Nasal cavity respiratory epithelium epithelial cell of viscerocranial mucosa (primary cell): ENCODE results near the gene LAIR2. TPM values are rescaled to one million over a fixed set of nuclear protein-coding genes. Genes with fewer than 3 reads are reported as not detected.

Experiments used
- total RNA-seq: library from RNA; depleted of rRNA; stranded (reverse); fragments of >200 nt; gene quantifications from 2 replicates; pipeline ENCODE4 v1.2.3, GENCODE V29; 2014

LAIR2 gene
- total RNA-seq, result not detected in 2 replicates

GRCh38 chr19:54502518-54503048, at the start of gene LAIR2:
LAIR2 (plus strand) TSS chr19:54502831; CDS start chr19:54502919, 88 bp downstream.

GRCh38 chr19:54463531-54464043, 39.0 kb upstream of the LAIR2 start, which contains the start of gene LENG9:
LENG9 (minus strand) TSS chr19:54463778; CDS start chr19:54463526, 252 bp downstream.

GRCh38 chr19:54473071-54473891, 29.4 kb upstream of the LAIR2 start, which contains the start of gene CDC42EP5:
CDC42EP5 (minus strand) TSS chr19:54473296; CDS start chr19:54465547, 7,749 bp downstream.

Other genes with a start within 250 kb of the LAIR2 start
- not detected in 2 replicates for gene LILRB5, start 245.6 kb upstream of the LAIR2 start, total RNA-seq
- gene LILRB2, start 221.7 kb upstream of the LAIR2 start, total RNA-seq, result not detected in 2 replicates
- not detected in 2 replicates for gene LILRA5, start 189.7 kb upstream of the LAIR2 start, total RNA-seq
- gene LILRA4, start 163.7 kb upstream of the LAIR2 start, total RNA-seq, result not detected in 2 replicates
- not detected in 2 replicates for gene LAIR1, start 137.9 kb upstream of the LAIR2 start, total RNA-seq
- not detected in 2 replicates for gene TTYH1, start 87.4 kb upstream of the LAIR2 start, total RNA-seq
- gene LENG8, start 53.6 kb upstream of the LAIR2 start, total RNA-seq, result 14.7 and 52.6 TPM in 2 replicates
- 11.4 and 13.7 TPM in 2 replicates for gene LENG9, start 39.1 kb upstream of the LAIR2 start, total RNA-seq
- 17.7 and 24.6 TPM in 2 replicates for gene CDC42EP5, start 29.5 kb upstream of the LAIR2 start, total RNA-seq
- gene LILRA2, start 71.0 kb downstream of the LAIR2 start, total RNA-seq, result not detected in 2 replicates
- gene LILRA1, start 90.8 kb downstream of the LAIR2 start, total RNA-seq, result not detected in 2 replicates
- not detected in 2 replicates for gene LILRB1, start 127.7 kb downstream of the LAIR2 start, total RNA-seq
- not detected in 2 replicates for gene LILRB4, start 160.2 kb downstream of the LAIR2 start, total RNA-seq
- gene KIR3DL3, start 221.6 kb downstream of the LAIR2 start, total RNA-seq, result not detected in 2 replicates
- gene KIR2DL3, start 235.7 kb downstream of the LAIR2 start, total RNA-seq, result not detected in 2 replicates